IMR-90 (cell line): ENCODE results near the gene KLHL17. TPM values are rescaled to one million over a fixed set of nuclear protein-coding genes. Genes with fewer than 3 reads are reported as not detected.

ENCODE experiments used
- ATAC-seq: fragments of 200-7000 bp; cut with Tn5 transposase; 2 replicates; pipeline ENCODE4 v1.9.1; 2020; ENCODE audit warnings: low read depth, mild to moderate bottlenecking, moderate library complexity
- BruUV-seq: library from RNA; stranded (reverse); fragments of 400-500 nt; replicated peaks from 2 replicates; lab custom pipeline; 2021; lab: Mats Ljungman, UMichigan
- CTCF ChIA-PET: fragments of 300-600 bp; formaldehyde crosslinking; extraction: SDS; loops from one replicate; lab custom pipeline; 2021; ENCODE audit warnings: antibody characterized with exemption; lab: Yijun Ruan, JAX
- POLR2A ChIA-PET: fragments of 300-600 bp; sonication (Branson Sonifier 250); formaldehyde crosslinking; loops from one replicate; lab custom pipeline; 2022; ENCODE audit warnings: antibody characterized with exemption; ENCODE audit not compliant: unreplicated experiment; lab: Charles Lee
- DNase-seq: peaks from one replicate; pipeline ENCODE4 v3.0.0; 2013
- H2AFZ ChIP-seq: replicated peaks from 2 replicates; pipeline ENCODE3; 2013; ENCODE audit warnings: low read length, mild to moderate bottlenecking; ENCODE audit not compliant: poor library complexity
- H2AK5ac ChIP-seq: 2 replicates; pipeline ENCODE4 v1.6.1; 2013; ENCODE audit warnings: low read depth, low read length, inconsistent platforms
- H2AK9ac ChIP-seq: replicated peaks from 2 replicates; pipeline ENCODE3; 2013; ENCODE audit warnings: mild to moderate bottlenecking, low read depth, low read length, moderate library complexity; ENCODE audit not compliant: poor library complexity
- H2BK120ac ChIP-seq: 2 replicates; pipeline ENCODE4 v1.6.1; 2013; ENCODE audit warnings: low read depth, low read length, inconsistent platforms
- H2BK15ac ChIP-seq: 3 replicates; pipeline ENCODE4 v1.6.1; 2013; ENCODE audit warnings: low read depth, low read length, inconsistent platforms
- H2BK20ac ChIP-seq: 2 replicates; pipeline ENCODE4 v1.6.1; 2013; ENCODE audit warnings: low read depth, mild to moderate bottlenecking, inconsistent platforms, low read length, moderate library complexity
- H2BK5ac ChIP-seq: 2 replicates; pipeline ENCODE4 v1.6.1; 2013; ENCODE audit warnings: mild to moderate bottlenecking, low read depth, low read length, inconsistent platforms; ENCODE audit not compliant: poor library complexity, severe bottlenecking
- H3K14ac ChIP-seq: replicated peaks from 2 replicates; pipeline ENCODE4 v1.6.1; 2013; ENCODE audit warnings: low read depth, low read length, inconsistent platforms
- H3K18ac ChIP-seq: 2 replicates; pipeline ENCODE4 v1.6.1; 2013; ENCODE audit warnings: low read depth, low read length, control low read depth
- H3K23ac ChIP-seq: 2 replicates; pipeline ENCODE4 v1.6.1; 2013; ENCODE audit warnings: low read depth, low read length, inconsistent platforms
- H3K27ac ChIP-seq: 2 replicates; pipeline ENCODE4 v1.5.1; 2013; ENCODE audit warnings: mild to moderate bottlenecking, control low read depth, low read length; ENCODE audit not compliant: insufficient read depth
- H3K27me3 ChIP-seq: 2 replicates; pipeline ENCODE4 v1.6.1; 2013; ENCODE audit warnings: low read length; ENCODE audit not compliant: control insufficient read depth, insufficient read depth
- H3K36me3 ChIP-seq: 2 replicates; pipeline ENCODE4 v1.6.1; 2013; ENCODE audit warnings: low read length, mixed read lengths; ENCODE audit not compliant: control insufficient read depth, insufficient read depth
- H3K4ac ChIP-seq: 2 replicates; pipeline ENCODE4 v1.6.1; 2013; ENCODE audit warnings: low read depth, low read length, inconsistent platforms
- H3K4me1 ChIP-seq: 2 replicates; pipeline ENCODE4 v1.6.1; 2013; ENCODE audit warnings: low read length, mixed read lengths; ENCODE audit not compliant: control insufficient read depth, insufficient read depth
- H3K4me2 ChIP-seq: 2 replicates; pipeline ENCODE4 v1.6.1; 2013; ENCODE audit warnings: low read depth, mild to moderate bottlenecking, control low read depth, low read length, moderate library complexity
- H3K4me3 ChIP-seq: 2 replicates; pipeline ENCODE4 v1.5.1; 2013; ENCODE audit warnings: low read depth, mild to moderate bottlenecking, control low read depth, low read length, moderate library complexity; ENCODE audit not compliant: insufficient read depth
- H3K56ac ChIP-seq: 2 replicates; pipeline ENCODE4 v1.6.1; 2013; ENCODE audit warnings: low read length, inconsistent platforms; ENCODE audit not compliant: insufficient read depth; ENCODE audit errors: extremely low read depth
- H3K79me1 ChIP-seq, 2 experiments: 2 replicates each; pipeline ENCODE4 v1.6.1; 2013; ENCODE audit warnings: low read length in 2 of 2, inconsistent platforms in 1 of 2, low read depth in 1 of 2
- H3K9ac ChIP-seq: 2 replicates; pipeline ENCODE4 v1.6.1; 2013; ENCODE audit warnings: low read depth, low read length, control low read depth
- H3K9me1 ChIP-seq: 2 replicates; pipeline ENCODE4 v1.6.1; 2013; ENCODE audit warnings: low read length, inconsistent platforms; ENCODE audit not compliant: insufficient read depth
- H3K9me3 ChIP-seq: 2 replicates; pipeline ENCODE4 v1.6.1; 2013; ENCODE audit warnings: low read length; ENCODE audit not compliant: control insufficient read depth, insufficient read depth
- H4K20me1 ChIP-seq: 2 replicates; pipeline ENCODE4 v1.6.1; 2013; ENCODE audit warnings: low read length, inconsistent platforms; ENCODE audit not compliant: insufficient read depth
- H4K5ac ChIP-seq: 2 replicates; pipeline ENCODE4 v1.6.1; 2013; ENCODE audit warnings: mild to moderate bottlenecking, low read depth, low read length, control low read depth
- H4K8ac ChIP-seq, 2 experiments: 2 replicates each; pipeline ENCODE4 v1.6.1; 2013; ENCODE audit warnings: low read depth in 2 of 2, low read length in 2 of 2, control low read depth in 1 of 2, inconsistent platforms in 1 of 2
- H4K91ac ChIP-seq: 2 replicates; pipeline ENCODE4 v1.6.1; 2013; ENCODE audit warnings: low read depth, low read length, inconsistent platforms; ENCODE audit not compliant: insufficient read depth
- BHLHE40 ChIP-seq: fragments of 150-350 bp; IDR thresholded peaks from 2 replicates; pipeline ENCODE4 v1.6.1; 2016; ENCODE audit warnings: mild to moderate bottlenecking, low read depth, low read length
- CEBPB ChIP-seq: IDR thresholded peaks from 2 replicates; pipeline ENCODE4 v1.6.1; 2012; ENCODE audit warnings: low read depth, low read length, improper control_type of control experiment
- CHD1 ChIP-seq: IDR thresholded peaks from 2 replicates; pipeline ENCODE4 v1.6.1; 2012; ENCODE audit warnings: low read depth, low read length, improper control_type of control experiment
- ELK1 ChIP-seq: fragments of 150-350 bp; IDR thresholded peaks from 2 replicates; pipeline ENCODE4 v1.6.1; 2016; ENCODE audit warnings: low read depth, mild to moderate bottlenecking, low read length, moderate library complexity, borderline replicate concordance
- MAZ ChIP-seq: IDR thresholded peaks from 2 replicates; pipeline ENCODE4 v1.6.1; 2012; ENCODE audit warnings: low read depth, mild to moderate bottlenecking, low read length, improper control_type of control experiment, moderate library complexity, borderline replicate concordance
- MXI1 ChIP-seq: IDR thresholded peaks from 2 replicates; pipeline ENCODE4 v1.6.1; 2012; ENCODE audit warnings: low read depth, mild to moderate bottlenecking, low read length, moderate library complexity, borderline replicate concordance
- POLR2A ChIP-seq: IDR thresholded peaks from 2 replicates; pipeline ENCODE4 v1.6.1; 2012; ENCODE audit warnings: mild to moderate bottlenecking, low read depth, low read length
- RAD21 ChIP-seq: IDR thresholded peaks from 2 replicates; pipeline ENCODE4 v1.6.1; 2012; ENCODE audit warnings: low read length, improper control_type of control experiment
- RCOR1 ChIP-seq: IDR thresholded peaks from 2 replicates; pipeline ENCODE4 v1.6.1; 2012; ENCODE audit warnings: mild to moderate bottlenecking, low read length, improper control_type of control experiment; ENCODE audit not compliant: insufficient replicate concordance
- SMC3 ChIP-seq: fragments of 150-350 bp; IDR thresholded peaks from 2 replicates; pipeline ENCODE4 v1.6.1; 2016; ENCODE audit warnings: low read depth, mild to moderate bottlenecking, antibody characterized with exemption, low read length, moderate library complexity
- WGBS, 2 experiments: methylation state at CpG; one replicate each; pipeline versions ENCODE4 v1.1.5 to v1.1.7; 2013; ENCODE audit warnings: missing lambda C conversion rate in 2 of 2; ENCODE audit not compliant: insufficient read length in 1 of 2; ENCODE audit errors: extremely low coverage in 2 of 2; 5-methylcytosine and 5-hydroxymethylcytosine counted together
- dilution Hi-C: fragments of 300-500 bp; cut with HindIII; formaldehyde crosslinking; loops from one replicate; pipeline ENCODE4 v1.14.3; 2018; ENCODE audit warnings: low sequenced_read_pairs; ENCODE audit not compliant: unreplicated experiment
- in situ Hi-C: fragments of 300-500 bp; cut with MboI; formaldehyde crosslinking; loops from 3 replicates; pipeline ENCODE4 v1.14.3; 2019; ENCODE audit warnings: low sequenced_read_pairs, inconsistent platforms, mixed read lengths
- intact Hi-C: fragments of 100-400 bp; cut with micrococcal nuclease; formaldehyde crosslinking; loops from 2 replicates; pipeline ENCODE4 v1.10.0; 2022
- polyA plus RNA-seq, 3 experiments: library from polyadenylated mRNA; depleted of rRNA; stranded (reverse); fragments of >200 nt; gene quantifications; 2 replicates each; pipeline ENCODE4 v1.2.3, GENCODE V29; 2012; ENCODE audit warnings: low replicate concordance in 1 of 3
- total RNA-seq: library from RNA; depleted of rRNA; stranded (reverse); fragments of >200 nt; gene quantifications from 2 replicates; pipeline ENCODE4 v1.2.3, GENCODE V29; 2012

The KLHL17 gene
- total and polyA plus RNA-seq, 2 of the 4 experiments (the other 2 are of a cell fraction): 3.4 to 41.0 TPM

- TF ChIP-seq CHD1 (no peak), POLR2A (no peak)
These were observed 19.3 kb upstream of the KLHL17 start (continued) for GRCh38 chr1:941015-941587.

- H3K4me2 ChIP-seq: peak overlapping the region; percentile 72
- peaks cover 16% of the 10 kb centered on the region for H4K20me1 ChIP-seq
- TF ChIP-seq CHD1 (no peak), CEBPB (no peak), SMC3 (no peak), RAD21 (no peak), BHLHE40 (0 out of 2 replicates have a peak, but pooled peaks have one; percentile 30), ELK1 (no peak), RCOR1 (no peak), MAZ (peak; percentile 80; the same call in 1 of the 2 replicates), POLR2A (no peak), MXI1 (no peak)
- peak overlapping the region; percentile 87; the same call in 1 of the 2 replicates for H2BK120ac ChIP-seq
- H3K23ac ChIP-seq: no peak overlapping the region
- H3K27ac ChIP-seq: peak overlapping the region; percentile 43
- CTCF ChIA-PET: no interaction called here
- WGBS, 2 experiments: 1% methylated on average over 37 of the region's 98 CpGs; no CpG with 5 or more reads in 1 of the 2 experiments
- H4K91ac ChIP-seq: peak overlapping the region; percentile 89; the same call in 1 of the 2 replicates
- peak overlapping the region; percentile 20; the same call in 1 of the 2 replicates for H2BK20ac ChIP-seq
- ATAC-seq (peak; percentile 42), DNase-seq (peak; percentile 51)
- no peak overlapping the region for H3K14ac ChIP-seq
- intact Hi-C loops: loop anchor here (1.0 to 2.0 kb wide), 2 partner anchors 17 to 29 kb away; no protein-coding TSS in a partner anchor
- 0 out of 4 replicates have a peak, but pooled peaks cover 0 to 5% of the 10 kb centered on the region in 2 experiments for H3K79me1 ChIP-seq
- H3K36me3 ChIP-seq: peaks cover 16% of the 10 kb centered on the region
- H3K56ac ChIP-seq: peak overlapping the region; percentile 44; the same call in 1 of the 2 replicates
- peak overlapping the region; percentile 43 to 56; a peak in 2 of 4 replicates for H4K8ac ChIP-seq
- H2AK5ac ChIP-seq: no peak overlapping the region
- peak overlapping the region; percentile 83 for H2AK9ac ChIP-seq
- H4K5ac ChIP-seq: peak overlapping the region; percentile 16; the same call in 1 of the 2 replicates
- dilution Hi-C loops: no loop called here
- no peak overlapping the region for H2BK5ac ChIP-seq
- BruUV-seq: no TSS peak
- POLR2A ChIA-PET: no interaction called here
- peak overlapping the region; percentile 26; the same call in 1 of the 2 replicates for H3K9ac ChIP-seq
- H3K18ac ChIP-seq: peak overlapping the region; percentile 23; the same call in 1 of the 2 replicates
- H2AFZ ChIP-seq: peak overlapping the region; percentile 66
- peak overlapping the region; percentile 81 for H3K4ac ChIP-seq
- peaks cover 52% of the 10 kb centered on the region for H3K4me1 ChIP-seq
- H3K4me3 ChIP-seq: peak overlapping the region; percentile 42
- in situ Hi-C loops: no loop called here
- H3K27me3 ChIP-seq: no peaks in the 10 kb centered on the region
- H2BK15ac ChIP-seq: no peak overlapping the region
- H3K9me1 ChIP-seq: no peaks in the 10 kb centered on the region
- H3K9me3 ChIP-seq: no peaks in the 10 kb centered on the region
These were observed 18.6 kb upstream of the KLHL17 start for GRCh38 chr1:941588-942383.
